HG03457 (cell line): Measurements from ENCODE around the gene CDK14.

Source experiments
- ATAC-seq: cut with Tn5 transposase; IDR thresholded peaks from one replicate; pipeline ENCODE4 v1.9.1; 2021; ENCODE audit warnings: moderate number of reproducible peaks; ENCODE audit not compliant: unreplicated experiment

The CDK14 gene

DNA sequence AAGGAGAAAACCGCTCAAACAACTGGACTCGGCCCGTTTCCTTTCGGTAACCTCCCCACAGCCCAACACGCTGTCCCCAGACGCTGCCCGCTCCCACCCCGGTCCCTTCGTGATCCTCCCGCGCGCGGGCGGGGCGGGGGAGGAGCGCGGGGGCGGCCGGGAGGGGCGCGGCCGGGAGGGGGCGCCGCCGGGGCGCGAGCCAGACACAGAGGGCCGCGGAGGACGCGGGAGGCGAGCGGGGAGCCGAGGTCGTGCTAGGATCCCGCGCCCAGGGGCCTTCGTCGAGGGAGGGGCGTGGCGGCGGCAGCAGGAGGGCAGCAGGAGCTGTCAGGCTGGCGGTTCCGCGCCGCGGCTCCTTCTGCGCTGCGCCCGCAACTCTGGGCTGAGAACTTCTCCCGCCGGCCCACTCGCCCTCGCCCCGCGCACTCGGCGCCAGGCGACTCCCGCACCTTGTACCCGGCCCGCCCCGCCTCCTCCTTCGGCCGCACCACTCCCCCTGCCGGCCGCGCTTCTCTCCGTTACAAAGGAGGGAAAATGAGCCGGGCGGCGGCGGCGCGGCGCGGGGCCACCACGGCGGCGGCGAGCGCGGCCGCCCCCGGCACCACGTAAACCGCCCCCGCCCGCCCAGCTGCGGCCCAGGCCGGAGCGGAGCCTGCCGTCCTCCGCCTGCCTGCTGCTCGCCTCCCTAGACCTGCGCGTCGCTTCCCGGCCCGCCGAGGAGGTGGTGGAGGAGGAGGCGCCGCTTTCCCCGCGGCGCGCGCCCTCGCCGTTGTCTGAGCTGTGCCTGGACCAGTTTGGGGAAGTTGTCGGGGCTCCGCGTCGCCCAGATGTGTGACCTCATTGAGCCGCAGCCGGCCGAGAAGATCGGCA lies at the start of gene CDK14:
TSS of gene CDK14 (plus strand) at position 521 of the 870 bp plus-strand sequence. CDS start at position 828, 307 bp downstream.
- peak; percentile 43 for ATAC-seq

DNA sequence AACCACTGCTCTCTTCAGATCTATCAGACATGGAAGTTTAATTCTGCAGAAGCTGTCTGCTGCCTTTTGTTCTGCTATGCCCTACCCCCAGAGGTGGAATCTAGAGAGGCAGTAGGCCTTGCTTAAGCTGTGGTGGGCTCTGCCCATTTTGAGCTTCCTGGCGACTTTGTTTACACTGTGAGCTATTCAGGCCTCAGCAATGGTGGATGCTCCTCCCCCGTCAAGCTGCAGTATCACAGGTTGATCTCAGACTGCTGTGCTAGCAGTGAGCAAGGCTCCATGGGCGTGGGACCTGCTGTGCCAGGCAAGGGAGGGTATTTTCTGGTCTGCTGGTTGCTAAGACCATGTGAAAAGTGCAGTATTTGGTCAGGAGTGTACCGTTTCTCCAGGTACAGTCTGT lies 45.1 kb upstream of the CDK14 start:
- ATAC-seq, result no peak

DNA sequence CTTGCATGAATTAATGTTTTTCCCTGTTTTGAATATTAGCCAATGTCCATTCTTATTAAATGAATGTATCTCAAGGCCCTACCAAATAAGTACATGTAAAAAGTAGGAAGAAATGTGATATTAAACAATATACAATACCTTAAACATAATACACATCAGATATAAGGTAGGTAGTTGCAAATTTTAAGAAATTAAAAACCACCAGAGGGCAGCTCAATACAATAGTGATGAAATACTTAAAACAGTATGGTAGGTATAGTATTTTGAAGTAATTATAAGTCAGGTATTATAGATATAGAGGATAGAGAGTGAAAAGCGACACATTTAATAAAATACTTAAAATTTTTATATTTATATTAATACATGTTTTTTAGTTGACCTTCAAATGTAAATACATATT lies 43.6 kb upstream of the CDK14 start:
- ATAC-seq, result no peak

DNA sequence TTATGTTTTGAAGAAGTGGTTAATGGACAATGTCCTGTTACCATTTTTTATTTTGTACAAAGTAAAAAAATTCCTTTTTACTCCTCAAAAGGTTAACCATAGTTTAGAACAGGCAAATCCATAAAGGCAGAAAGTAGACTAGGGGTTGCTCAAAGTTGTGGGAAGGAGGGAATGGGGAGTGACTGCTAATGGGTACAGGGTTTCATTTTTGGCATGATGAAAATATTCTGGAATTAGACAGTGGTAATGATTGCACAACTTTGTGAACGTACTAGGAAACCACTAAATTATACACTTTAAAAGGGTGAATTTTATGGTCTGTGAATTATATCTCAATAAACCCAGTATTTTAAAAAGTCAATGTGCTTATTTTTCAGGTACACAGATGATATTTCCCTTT lies 35.4 kb upstream of the CDK14 start:
- ATAC-seq, result no peak

DNA sequence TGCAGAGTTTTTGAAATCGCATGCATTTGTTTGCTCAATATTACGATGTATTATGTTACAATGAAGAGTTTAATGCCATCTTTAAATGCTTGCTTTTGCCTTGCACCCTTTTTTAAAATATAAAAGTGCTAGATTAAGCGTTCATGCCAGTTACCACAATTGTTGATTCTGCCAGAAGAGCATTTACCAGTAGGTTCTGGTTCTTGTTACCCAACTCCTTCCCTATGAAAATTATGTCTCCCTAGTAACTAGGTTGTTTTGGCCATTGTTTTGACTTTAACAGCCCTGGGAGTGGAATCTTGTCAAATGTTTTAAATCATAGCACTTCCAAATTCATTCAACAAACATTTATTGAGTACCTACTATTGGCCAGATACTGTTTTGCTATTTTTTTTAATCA lies 32.8 kb upstream of the CDK14 start:
- ATAC-seq, result no peak

DNA sequence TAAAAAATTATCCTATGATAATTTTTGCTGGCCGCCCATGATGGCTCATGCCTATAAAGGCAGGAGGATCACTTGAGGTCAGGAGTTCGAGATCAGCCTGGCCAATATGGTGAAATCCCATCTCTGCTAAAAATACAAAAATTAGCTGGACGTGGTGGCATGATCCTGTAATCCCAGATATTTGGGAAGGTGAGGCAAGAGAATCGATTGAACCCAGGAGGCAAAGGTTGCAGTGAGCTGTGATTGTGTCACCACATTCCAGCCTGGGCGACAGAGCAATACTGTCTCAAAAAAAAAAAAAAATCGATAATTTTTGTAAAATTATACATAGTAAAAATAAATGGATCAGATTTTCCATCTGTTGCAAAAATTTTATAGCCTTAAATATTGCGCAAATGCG lies 31.7 kb upstream of the CDK14 start:
- no peak for ATAC-seq

DNA sequence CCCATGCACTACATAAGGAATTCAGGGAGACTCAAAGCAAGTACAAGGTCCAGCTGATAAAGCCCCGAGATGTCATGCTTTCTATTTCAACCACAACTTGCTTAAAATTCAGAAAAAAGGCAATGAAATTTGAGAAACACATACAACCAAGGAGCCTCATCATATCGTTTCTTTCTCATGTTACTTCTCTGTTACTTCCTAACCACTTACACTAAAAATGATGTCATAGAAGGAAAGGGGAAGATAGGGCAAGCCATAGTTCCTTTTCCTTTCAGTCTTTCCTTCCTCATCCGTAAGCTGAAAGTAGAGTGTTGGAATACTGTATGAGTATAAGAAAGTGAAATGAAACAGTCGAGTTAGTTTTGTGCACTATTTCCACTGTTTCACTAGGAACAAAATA lies 27.9 kb upstream of the CDK14 start:
- ATAC-seq, result no peak

DNA sequence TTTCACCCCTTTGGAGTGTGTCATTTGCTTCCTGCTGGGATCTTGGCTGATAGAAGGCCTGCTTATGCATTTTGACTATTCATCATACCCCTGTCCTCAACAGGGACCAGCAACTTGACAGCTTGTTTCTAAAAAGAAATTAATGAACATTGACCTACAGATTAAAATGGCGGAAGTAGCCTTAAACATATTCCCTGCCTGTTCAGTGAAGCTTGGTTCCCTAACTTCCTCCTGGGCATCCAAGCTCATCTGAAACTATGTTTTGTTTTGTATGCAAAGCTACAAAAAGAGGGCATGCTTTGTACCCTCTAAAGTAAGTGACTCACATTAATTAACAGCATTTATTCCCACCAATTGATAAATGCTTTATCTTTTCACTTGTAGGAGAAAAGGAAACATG lies 26.8 kb upstream of the CDK14 start:
- ATAC-seq, result no peak

DNA sequence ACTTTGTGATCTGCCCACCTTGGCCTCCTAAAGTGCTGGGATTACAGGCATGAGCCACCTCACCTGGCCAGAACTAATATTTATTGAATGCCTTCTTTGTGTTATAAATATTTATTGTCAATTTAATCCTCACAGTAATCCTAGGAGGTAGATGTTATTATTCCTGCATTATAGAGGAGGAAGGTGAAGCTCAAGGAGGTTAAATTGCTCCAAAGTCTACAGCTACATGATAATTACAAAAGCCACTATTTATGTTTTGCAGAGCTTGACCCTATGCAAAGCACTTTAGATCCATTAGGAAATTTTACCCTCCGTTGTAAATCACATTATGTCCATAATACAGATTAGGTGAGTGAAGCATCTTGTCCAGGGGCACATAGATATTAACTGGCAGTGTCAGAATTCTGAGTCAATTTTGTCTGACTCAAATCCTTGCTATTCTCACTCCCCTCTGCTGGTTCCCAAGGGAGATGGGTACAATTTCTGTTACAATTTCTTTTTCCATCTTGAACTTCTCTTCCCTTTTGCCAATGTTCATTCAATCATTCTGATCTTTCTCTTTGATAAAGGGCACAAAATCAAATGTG lies 25.7 kb upstream of the CDK14 start:
- ATAC-seq, result no peak

DNA sequence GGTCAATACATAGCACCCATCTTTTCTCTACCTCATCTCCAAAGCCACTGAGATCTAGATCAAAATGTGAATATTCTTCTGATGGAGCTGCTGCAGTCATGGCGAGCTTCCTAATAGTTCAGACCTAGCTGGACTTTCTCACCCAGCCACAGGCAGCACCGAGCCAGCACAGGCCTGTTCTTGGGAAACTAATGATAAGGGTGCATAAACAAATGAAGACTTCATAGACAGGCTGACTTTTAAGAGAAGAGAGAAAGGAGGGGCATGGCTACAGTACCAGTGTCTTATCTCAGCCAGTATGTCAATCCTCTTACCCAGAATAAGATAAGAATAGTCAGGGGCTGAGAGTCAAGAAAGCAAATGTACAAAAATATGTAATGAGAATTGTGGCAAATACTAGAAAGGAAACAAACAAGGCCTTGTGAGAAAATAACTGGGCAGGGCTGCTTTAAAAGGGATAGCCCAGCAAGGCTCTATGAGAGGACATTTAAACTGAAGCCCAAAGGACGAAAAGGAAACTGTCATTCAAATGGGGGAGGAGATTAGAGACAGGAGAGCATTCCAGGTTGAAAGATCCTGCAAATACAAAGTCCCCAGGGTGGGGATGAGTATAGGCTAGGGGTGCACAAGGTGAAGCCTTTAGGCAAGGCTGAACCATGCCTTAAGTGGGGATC lies 21.8 kb upstream of the CDK14 start:
- no peak for ATAC-seq

DNA sequence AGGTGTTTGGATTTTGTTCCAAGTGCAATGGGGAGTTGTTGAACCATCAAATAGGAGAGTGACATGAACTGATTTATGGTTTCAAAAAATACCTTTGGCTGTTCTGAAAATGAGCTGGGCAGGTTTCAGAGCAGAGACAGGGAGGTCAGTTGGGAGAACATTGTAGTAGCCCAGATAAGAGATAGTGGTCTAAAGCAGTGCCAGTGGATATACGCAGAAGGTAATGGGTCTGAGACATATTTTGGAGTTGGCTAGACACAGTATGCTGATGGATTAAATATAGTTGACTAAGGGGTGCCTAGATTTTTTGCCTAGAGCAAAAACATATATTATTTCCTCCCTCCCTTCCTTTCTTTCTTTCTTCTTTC lies 21.3 kb upstream of the CDK14 start:
- no peak for ATAC-seq

DNA sequence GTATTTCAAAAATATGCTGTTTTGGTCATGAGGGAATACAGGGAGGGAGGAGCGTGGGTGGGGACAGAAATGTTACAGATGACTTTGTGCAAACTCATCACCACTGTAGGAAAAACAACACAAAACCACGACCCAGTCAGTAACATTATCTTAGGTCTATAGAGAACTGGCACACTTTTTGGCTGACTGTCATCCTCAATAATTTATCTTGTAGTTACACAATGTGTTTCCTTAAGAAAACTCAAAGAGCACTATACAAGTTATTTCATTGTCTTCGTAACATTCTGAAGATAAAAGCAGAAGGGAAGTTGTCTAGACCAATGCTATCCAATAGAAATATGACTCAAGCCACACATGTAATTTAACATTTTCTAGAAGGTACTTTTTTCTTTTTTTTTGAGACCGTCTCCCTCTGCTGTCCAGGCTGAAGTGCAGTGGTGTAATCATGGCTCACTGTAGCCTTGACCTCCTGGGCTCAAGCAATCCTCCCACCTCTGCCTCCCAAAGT lies 16.9 kb upstream of the CDK14 start:
- ATAC-seq, result no peak

DNA sequence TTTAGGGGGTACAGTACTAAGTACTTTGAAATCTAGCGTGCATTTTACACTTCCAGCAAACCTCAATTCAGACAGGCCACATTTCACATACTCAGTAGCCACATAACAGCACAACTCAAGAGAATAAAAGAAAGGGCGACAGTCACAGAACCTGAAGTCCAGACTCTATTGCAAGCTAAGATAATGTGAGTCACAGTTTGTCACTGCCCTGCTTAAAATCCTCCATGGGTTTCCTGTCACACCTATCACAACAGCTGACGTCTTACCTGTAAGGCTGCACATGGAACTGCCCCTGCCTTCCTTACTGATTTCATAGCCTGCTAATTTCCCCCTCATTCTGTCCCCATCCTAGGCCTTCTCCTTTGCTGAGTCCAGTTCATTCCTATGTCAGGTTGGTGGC lies 16.1 kb upstream of the CDK14 start:
- ATAC-seq, result no peak

DNA sequence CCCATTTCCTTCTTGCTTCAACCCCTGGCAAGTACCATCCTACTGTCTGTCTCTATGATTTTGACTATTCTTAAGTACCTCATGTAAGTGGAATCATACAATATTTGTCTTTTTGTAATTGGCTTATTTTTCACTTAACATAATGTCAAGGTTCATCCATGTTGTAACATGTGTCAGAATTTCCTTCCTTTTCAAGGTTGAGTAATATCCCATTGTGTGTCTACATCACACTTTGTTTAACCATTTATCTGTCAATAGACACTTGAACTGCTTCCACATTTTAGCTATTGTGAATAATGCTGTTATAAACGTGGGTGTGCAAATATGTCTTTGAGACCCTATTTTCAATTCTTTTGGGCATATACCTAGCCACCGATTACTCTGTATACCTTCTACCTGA lies 14.0 kb upstream of the CDK14 start:
- ATAC-seq, result no peak

DNA sequence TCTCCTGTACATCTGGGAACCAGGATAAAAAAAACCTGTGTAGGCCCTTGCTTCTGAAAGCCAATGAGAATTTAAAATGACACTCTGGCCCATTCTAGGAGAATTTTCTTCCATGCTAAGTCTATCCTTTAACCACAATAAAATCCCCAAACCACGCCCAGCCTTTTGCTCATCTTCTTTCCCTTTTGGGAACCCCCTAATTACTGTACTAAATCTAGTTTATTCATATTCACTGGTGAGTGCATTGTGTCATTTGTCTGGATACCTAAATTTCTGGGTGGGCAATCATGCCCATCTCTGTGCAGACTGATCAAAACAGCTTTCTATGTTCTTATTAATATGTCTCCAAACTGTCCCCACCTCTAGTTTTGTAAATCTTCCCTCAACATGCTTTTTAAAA lies 11.7 kb upstream of the CDK14 start:
- no peak for ATAC-seq

DNA sequence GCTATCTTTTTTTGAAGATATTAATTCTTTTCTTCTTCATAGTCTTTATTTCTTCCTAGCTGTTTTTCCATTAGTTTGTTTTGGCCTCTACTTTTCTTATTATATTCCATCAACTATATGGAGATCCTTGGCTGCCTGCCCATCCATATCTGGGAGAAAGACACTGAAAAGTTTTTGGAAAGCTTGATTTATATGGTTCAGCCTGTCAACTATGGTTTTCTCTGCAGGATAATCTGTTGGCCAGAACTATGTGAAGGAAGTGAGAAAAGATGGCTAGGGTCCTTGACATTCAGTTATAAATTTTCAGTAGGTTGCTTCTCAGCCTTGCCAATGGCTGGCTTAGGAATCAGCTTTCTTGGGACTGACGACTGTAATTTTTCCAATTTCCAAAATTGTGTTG lies 10.0 kb upstream of the CDK14 start:
- ATAC-seq, result no peak

DNA sequence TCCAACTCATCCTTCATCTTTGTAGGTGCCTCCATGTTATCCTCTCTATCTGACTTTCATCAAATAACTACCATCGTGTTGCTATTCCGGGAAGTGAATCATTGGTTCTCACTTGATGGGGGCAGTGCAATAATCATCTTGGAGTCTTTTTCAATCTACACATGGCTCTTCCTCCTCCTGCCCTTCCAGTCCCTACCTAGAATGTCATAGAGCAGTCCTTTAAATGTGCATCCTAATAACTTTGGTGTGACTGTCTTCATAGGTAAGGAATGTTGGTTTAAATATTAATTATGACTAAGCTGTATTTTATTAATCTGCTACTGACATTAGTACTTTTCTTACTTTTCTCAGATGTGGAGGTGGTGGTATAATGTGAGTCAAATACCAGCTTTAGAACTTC lies 8.4 kb upstream of the CDK14 start:
- ATAC-seq, result no peak

DNA sequence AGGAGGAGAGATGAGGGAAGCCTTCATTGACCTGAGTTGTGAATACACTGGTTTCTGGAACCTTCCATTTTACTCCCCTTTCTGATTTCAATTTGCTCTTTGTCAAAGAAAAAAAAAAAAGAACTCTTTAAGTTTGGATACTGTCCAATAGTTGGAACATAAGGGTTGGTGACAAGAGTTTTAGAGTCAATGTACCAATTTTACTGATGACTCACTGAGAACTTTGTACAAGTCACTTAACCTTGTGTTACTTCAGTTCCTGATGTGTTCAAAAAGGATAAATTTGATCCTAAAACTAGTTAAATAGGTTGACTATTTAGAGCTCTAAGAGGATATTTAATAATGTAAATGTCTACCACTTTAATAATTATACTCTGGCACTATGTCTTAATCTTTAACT lies 4.1 kb upstream of the CDK14 start:
- no peak for ATAC-seq

DNA sequence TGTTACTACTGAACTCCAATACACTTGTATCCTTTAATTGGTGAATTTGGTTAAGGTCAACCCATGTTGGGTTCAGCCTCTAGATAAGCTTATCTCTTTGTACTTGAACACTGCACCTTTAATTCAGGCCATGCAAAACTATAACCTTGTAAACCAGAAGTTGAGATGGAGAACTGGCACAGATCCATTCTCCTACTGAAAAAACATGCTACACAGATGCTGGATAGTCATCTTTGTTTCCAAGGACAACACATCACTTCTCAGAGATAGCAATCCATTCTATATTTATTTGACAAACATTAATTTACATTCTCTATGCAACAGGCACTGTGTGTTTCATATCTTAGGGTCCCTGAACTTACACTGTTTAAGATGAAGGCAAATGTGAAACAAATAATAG lies 2.9 kb upstream of the CDK14 start:
- ATAC-seq, result no peak

DNA sequence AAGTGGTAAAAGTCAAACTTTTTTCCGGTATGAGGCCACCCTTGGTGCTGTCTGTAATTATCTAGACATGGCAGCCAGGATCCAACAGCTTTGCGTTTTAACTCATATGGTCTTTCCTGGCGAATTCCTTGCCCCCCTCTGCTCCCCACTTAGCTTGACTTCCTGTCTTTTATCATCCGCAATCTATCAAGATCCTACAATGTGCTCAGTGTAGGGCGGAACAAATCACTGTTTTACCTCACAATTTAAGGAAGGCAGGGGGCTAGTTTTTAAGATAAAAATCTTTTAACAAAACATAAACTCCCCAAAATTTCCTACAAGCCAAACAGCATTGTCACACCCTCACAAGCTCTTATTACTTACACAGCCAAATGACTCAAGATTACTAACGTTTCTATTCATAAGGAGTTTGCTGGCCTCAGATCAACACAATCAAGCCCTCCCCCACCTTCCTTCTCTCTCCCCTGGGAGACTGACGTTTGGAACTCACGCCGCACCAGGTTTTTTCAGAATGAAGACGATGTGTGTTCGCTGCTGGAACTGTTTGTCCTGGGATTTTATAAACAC lies 1.3 kb upstream of the CDK14 start:
- no peak for ATAC-seq

DNA sequence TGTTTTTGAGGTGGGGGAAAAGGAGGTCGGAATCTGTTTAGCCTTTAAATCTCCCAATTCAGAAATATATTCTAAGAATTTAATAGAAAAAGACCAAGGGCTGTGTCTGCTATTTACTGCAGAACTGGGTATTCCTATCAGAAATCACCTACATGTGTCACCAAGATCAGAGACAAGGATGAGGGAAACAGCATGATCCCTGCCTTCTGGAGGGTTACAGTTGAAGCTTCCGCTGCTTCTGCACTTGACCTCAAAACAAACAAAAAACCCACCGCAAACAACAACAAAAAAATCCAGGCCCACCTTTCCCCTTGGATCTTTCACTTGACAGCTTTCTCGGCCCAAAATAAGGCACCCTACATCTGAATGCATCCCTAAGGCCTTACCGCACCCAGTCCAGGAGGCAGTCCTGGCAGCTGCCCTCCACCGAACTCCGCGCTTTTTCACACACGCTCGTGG lies 750 bp upstream of the CDK14 start:
- ATAC-seq, result peak; percentile 4
